ENCODE measurements around the gene DCDC1. TPM values are rescaled to one million over a fixed set of nuclear protein-coding genes. Genes with fewer than 3 reads are reported as not detected.

The DCDC1 gene
- total RNA-seq, 1 experiment from 2014 or later = not detected

DNA sequence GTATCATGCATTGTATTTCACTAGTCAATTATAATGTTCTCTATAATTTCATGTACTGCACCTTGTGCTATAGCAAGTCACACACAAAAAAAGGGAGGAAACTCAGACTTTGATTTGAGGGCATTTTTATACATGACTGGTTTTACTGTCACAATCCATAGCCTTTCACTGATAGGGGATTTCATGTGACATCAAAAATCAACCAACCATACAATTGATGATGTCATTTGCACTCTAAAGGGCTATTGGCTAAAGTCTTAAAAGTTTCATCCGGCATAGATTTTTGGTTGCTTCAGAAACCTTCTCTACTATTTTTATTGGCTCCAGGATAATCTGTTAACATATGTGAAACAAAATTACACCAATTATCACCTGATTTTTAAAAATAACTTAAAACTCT, 237.8 kb downstream of the DCDC1 start:
- no peak for TF ChIP-seq POLR2AphosphoS5 (IDR thresholded peaks at IDR 0.05; ENCODE audit: low read depth, low read length)
- no peak for TF ChIP-seq TCF7L2 (IDR thresholded peaks at IDR 0.05; ENCODE audit: low read depth, low read length)
- TF ChIP-seq SIN3A (IDR thresholded peaks at IDR 0.05; ENCODE audit: borderline replicate concordance, insufficient read depth, low read depth, low read length) = no peak
- TF ChIP-seq, protein P1, sequence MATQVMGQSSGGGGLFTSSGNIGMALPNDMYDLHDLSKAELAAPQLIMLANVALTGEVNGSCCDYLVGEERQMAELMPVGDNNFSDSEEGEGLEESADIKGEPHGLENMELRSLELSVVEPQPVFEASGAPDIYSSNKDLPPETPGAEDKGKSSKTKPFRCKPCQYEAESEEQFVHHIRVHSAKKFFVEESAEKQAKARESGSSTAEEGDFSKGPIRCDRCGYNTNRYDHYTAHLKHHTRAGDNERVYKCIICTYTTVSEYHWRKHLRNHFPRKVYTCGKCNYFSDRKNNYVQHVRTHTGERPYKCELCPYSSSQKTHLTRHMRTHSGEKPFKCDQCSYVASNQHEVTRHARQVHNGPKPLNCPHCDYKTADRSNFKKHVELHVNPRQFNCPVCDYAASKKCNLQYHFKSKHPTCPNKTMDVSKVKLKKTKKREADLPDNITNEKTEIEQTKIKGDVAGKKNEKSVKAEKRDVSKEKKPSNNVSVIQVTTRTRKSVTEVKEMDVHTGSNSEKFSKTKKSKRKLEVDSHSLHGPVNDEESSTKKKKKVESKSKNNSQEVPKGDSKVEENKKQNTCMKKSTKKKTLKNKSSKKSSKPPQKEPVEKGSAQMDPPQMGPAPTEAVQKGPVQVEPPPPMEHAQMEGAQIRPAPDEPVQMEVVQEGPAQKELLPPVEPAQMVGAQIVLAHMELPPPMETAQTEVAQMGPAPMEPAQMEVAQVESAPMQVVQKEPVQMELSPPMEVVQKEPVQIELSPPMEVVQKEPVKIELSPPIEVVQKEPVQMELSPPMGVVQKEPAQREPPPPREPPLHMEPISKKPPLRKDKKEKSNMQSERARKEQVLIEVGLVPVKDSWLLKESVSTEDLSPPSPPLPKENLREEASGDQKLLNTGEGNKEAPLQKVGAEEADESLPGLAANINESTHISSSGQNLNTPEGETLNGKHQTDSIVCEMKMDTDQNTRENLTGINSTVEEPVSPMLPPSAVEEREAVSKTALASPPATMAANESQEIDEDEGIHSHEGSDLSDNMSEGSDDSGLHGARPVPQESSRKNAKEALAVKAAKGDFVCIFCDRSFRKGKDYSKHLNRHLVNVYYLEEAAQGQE (IDR thresholded peaks at IDR 0.05; ENCODE audit: insufficient read depth in 1 of 2, low read depth in 2 of 2, low read length in 1 of 2) = no peak
- TF ChIP-seq, protein P2, sequence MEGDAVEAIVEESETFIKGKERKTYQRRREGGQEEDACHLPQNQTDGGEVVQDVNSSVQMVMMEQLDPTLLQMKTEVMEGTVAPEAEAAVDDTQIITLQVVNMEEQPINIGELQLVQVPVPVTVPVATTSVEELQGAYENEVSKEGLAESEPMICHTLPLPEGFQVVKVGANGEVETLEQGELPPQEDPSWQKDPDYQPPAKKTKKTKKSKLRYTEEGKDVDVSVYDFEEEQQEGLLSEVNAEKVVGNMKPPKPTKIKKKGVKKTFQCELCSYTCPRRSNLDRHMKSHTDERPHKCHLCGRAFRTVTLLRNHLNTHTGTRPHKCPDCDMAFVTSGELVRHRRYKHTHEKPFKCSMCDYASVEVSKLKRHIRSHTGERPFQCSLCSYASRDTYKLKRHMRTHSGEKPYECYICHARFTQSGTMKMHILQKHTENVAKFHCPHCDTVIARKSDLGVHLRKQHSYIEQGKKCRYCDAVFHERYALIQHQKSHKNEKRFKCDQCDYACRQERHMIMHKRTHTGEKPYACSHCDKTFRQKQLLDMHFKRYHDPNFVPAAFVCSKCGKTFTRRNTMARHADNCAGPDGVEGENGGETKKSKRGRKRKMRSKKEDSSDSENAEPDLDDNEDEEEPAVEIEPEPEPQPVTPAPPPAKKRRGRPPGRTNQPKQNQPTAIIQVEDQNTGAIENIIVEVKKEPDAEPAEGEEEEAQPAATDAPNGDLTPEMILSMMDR (IDR thresholded peaks at IDR 0.05) = no peak
- DNase-seq (ENCODE audit: low read depth, low spot score) (no peak), ATAC-seq (no peak)
- intact Hi-C loops (cut with micrococcal nuclease; ENCODE audit: unreplicated experiment) (no loop called here), in situ Hi-C loops (cut with HindIII; ENCODE audit: low pct_unique_long_range_greater_than_20kb, low sequenced_read_pairs) (no loop called here)
- Histone ChIP-seq H3K4me1 (ENCODE audit: control insufficient read depth, insufficient read depth, low read length) (no peaks in the 10 kb centered on the region), H3K36me3 (ENCODE audit: control insufficient read depth, insufficient read depth, low read length) (no peaks in the 10 kb centered on the region), H3K27ac (ENCODE audit: low read length) (no peak overlapping the region), H3K4me3 (ENCODE audit: low read depth in 2 of 2, low read length in 2 of 2) (no peak overlapping the region), H3K9me3 (ENCODE audit: control insufficient read depth, insufficient read depth, low read depth, low read length) (no peaks in the 10 kb centered on the region), H3K27me3 (ENCODE audit: control insufficient read depth, insufficient read depth, low read length) (no peaks in the 10 kb centered on the region)
- no TSS peak for BruUV-seq (replicated peaks)
- POLR2A ChIA-PET = no interaction called here
- CTCF ChIA-PET = no interaction called here

DNA sequence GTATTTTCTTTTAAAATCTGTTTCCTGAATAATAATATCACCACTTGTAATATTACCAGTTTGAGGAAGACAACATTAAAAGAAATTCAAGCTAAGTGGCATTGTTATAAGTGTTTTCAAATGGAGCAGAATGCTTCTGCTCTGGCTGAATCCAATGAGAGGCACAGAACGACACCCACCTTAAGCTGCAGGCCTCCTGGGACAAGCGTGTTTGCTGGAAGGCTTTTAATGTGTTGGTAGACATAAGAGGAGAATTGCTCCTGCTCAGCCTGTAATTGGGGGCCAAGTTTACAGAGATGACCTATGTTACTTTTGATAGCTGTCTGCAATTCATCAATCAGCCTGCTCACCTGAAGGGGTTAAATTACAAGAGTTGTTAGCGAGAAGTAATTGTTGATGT, 242.2 kb downstream of the DCDC1 start:
- H3K36me3 ChIP-seq (ENCODE audit: control insufficient read depth, insufficient read depth, low read length) = no peaks in the 10 kb centered on the region
- BruUV-seq (replicated peaks) = no TSS peak
- no peak overlapping the region for H3K27ac ChIP-seq (ENCODE audit: low read length)
- no peaks in the 10 kb centered on the region for H3K4me1 ChIP-seq (ENCODE audit: control insufficient read depth, insufficient read depth, low read length)
- no peaks in the 10 kb centered on the region for H3K9me3 ChIP-seq (ENCODE audit: control insufficient read depth, insufficient read depth, low read depth, low read length)
- ChIA-PET CTCF (no interaction called here), POLR2A (no interaction called here)
- no peak overlapping the region for H3K4me3 ChIP-seq (ENCODE audit: low read depth in 2 of 2, low read length in 2 of 2)
- DNase-seq (ENCODE audit: low read depth, low spot score) = no peak
- no peaks in the 10 kb centered on the region for H3K27me3 ChIP-seq (ENCODE audit: control insufficient read depth, insufficient read depth, low read length)
- intact Hi-C loops (cut with micrococcal nuclease; ENCODE audit: unreplicated experiment) = no loop called here
- in situ Hi-C loops (cut with HindIII; ENCODE audit: low pct_unique_long_range_greater_than_20kb, low sequenced_read_pairs) = no loop called here
- TF ChIP-seq POLR2AphosphoS5 (IDR thresholded peaks at IDR 0.05; ENCODE audit: low read depth, low read length) = no peak
- TF ChIP-seq, protein P1 (IDR thresholded peaks at IDR 0.05; ENCODE audit: insufficient read depth in 1 of 2, low read depth in 2 of 2, low read length in 1 of 2) = no peak
- no peak for ATAC-seq

All from Panc1 (cell line).